Measurements from ENCODE around the gene ASH1L. TPM values are rescaled to one million over a fixed set of nuclear protein-coding genes. Genes with fewer than 3 reads are reported as not detected.

ASH1L gene
- total RNA-seq, 1 experiment from 2014 or later: 29.3 TPM

GRCh38 chr1:155424091-155424490 lies 138.5 kb downstream of the ASH1L start:
- peaks cover 16% of the 10 kb centered on the region for H3K36me3 Mint-ChIP-seq
- ATAC-seq (no peak), DNase-seq (ENCODE audit: low spot score) (no peak)
- H3K4me3 Mint-ChIP-seq: no peak overlapping the region
- no peaks in the 10 kb centered on the region for H3K4me1 Mint-ChIP-seq
- no peaks in the 10 kb centered on the region for H3K27me3 Mint-ChIP-seq (ENCODE audit: low read depth)
- H3K27ac Mint-ChIP-seq: no peak overlapping the region
- TF ChIP-seq ZNF671 (CRISPR knock-in tag; IDR thresholded peaks at IDR 0.05) (no peak), JUN (CRISPR knock-in tag; IDR thresholded peaks at IDR 0.05) (no peak), ZNF396 (CRISPR knock-in tag; IDR thresholded peaks at IDR 0.05; ENCODE audit: borderline replicate concordance) (no peak), PRDM15 (CRISPR knock-in tag; IDR thresholded peaks at IDR 0.05) (no peak), TEAD1 (CRISPR knock-in tag; IDR thresholded peaks at IDR 0.05) (no peak), ZNF423 (CRISPR knock-in tag; IDR thresholded peaks at IDR 0.05) (no peak), SOX15 (CRISPR knock-in tag; IDR thresholded peaks at IDR 0.05) (no peak), ZNF512 (CRISPR knock-in tag; IDR thresholded peaks at IDR 0.05; ENCODE audit: borderline replicate concordance) (no peak), EMX1 (CRISPR knock-in tag; IDR thresholded peaks at IDR 0.05) (no peak), CBFB (CRISPR knock-in tag; IDR thresholded peaks at IDR 0.05; ENCODE audit: low read depth) (no peak), ZNF263 (CRISPR knock-in tag; IDR thresholded peaks at IDR 0.05; ENCODE audit: low read depth) (no peak), ZNF317 (CRISPR knock-in tag; IDR thresholded peaks at IDR 0.05; ENCODE audit: borderline replicate concordance, low read depth) (no peak)
- TF ChIP-seq, protein P1, sequence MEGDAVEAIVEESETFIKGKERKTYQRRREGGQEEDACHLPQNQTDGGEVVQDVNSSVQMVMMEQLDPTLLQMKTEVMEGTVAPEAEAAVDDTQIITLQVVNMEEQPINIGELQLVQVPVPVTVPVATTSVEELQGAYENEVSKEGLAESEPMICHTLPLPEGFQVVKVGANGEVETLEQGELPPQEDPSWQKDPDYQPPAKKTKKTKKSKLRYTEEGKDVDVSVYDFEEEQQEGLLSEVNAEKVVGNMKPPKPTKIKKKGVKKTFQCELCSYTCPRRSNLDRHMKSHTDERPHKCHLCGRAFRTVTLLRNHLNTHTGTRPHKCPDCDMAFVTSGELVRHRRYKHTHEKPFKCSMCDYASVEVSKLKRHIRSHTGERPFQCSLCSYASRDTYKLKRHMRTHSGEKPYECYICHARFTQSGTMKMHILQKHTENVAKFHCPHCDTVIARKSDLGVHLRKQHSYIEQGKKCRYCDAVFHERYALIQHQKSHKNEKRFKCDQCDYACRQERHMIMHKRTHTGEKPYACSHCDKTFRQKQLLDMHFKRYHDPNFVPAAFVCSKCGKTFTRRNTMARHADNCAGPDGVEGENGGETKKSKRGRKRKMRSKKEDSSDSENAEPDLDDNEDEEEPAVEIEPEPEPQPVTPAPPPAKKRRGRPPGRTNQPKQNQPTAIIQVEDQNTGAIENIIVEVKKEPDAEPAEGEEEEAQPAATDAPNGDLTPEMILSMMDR (IDR thresholded peaks at IDR 0.05): no peak
- TF ChIP-seq, protein P2, sequence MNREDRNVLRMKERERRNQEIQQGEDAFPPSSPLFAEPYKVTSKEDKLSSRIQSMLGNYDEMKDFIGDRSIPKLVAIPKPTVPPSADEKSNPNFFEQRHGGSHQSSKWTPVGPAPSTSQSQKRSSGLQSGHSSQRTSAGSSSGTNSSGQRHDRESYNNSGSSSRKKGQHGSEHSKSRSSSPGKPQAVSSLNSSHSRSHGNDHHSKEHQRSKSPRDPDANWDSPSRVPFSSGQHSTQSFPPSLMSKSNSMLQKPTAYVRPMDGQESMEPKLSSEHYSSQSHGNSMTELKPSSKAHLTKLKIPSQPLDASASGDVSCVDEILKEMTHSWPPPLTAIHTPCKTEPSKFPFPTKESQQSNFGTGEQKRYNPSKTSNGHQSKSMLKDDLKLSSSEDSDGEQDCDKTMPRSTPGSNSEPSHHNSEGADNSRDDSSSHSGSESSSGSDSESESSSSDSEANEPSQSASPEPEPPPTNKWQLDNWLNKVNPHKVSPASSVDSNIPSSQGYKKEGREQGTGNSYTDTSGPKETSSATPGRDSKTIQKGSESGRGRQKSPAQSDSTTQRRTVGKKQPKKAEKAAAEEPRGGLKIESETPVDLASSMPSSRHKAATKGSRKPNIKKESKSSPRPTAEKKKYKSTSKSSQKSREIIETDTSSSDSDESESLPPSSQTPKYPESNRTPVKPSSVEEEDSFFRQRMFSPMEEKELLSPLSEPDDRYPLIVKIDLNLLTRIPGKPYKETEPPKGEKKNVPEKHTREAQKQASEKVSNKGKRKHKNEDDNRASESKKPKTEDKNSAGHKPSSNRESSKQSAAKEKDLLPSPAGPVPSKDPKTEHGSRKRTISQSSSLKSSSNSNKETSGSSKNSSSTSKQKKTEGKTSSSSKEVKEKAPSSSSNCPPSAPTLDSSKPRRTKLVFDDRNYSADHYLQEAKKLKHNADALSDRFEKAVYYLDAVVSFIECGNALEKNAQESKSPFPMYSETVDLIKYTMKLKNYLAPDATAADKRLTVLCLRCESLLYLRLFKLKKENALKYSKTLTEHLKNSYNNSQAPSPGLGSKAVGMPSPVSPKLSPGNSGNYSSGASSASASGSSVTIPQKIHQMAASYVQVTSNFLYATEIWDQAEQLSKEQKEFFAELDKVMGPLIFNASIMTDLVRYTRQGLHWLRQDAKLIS (CRISPR knock-in tag; IDR thresholded peaks at IDR 0.05; ENCODE audit: borderline replicate concordance): no peak
- TF ChIP-seq, protein P3, sequence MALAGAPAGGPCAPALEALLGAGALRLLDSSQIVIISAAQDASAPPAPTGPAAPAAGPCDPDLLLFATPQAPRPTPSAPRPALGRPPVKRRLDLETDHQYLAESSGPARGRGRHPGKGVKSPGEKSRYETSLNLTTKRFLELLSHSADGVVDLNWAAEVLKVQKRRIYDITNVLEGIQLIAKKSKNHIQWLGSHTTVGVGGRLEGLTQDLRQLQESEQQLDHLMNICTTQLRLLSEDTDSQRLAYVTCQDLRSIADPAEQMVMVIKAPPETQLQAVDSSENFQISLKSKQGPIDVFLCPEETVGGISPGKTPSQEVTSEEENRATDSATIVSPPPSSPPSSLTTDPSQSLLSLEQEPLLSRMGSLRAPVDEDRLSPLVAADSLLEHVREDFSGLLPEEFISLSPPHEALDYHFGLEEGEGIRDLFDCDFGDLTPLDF (CRISPR knock-in tag; IDR thresholded peaks at IDR 0.05): no peak
- TF ChIP-seq, protein P4, sequence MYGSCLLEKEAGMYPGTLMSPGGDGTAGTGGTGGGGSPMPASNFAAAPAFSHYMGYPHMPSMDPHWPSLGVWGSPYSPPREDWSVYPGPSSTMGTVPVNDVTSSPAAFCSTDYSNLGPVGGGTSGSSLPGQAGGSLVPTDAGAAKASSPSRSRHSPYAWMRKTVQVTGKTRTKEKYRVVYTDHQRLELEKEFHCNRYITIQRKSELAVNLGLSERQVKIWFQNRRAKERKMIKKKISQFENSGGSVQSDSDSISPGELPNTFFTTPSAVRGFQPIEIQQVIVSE (CRISPR knock-in tag; IDR thresholded peaks at IDR 0.05; ENCODE audit: borderline replicate concordance): no peak
- H3K9me3 Mint-ChIP-seq: peaks cover 8% of the 10 kb centered on the region
- CTCF ChIA-PET: no interaction called here
- POLR2A ChIA-PET: no interaction called here

Data from WTC11 (cell line).